Activated CD4-positive, alpha-beta T cell treated with anti-CD3 and anti-CD28 coated beads for 1 hour (primary cell): ENCODE data around the gene ARHGEF2.

Experiments
- DNase-seq: peaks from one replicate; pipeline ENCODE4 v3.0.0-alpha.2; 2020

The ARHGEF2 gene

GRCh38 chr1:155909894-155910293 is 68.5 kb downstream of the ARHGEF2 start:
- no peak for DNase-seq

DNA sequence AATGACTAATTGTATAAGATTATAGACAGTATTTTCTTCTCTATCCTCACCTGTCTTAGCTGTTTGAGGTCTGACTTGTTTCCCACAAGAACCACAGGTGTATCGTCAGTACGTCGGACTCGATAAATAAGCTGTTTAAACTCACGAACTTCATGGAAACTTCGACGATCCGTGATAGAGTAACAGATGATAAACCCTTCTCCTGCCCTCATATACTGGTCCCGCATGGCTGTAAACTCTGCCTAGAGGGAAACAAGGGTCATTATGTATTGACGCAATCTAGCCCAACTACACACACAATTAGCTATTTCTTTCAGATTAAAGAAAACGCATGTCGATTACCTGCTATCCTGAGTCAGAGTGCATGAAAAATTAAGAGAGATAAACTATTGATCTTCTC is 74.1 kb downstream of the ARHGEF2 start:
- DNase-seq = no peak

GRCh38 chr1:155900161-155900560 is 78.2 kb downstream of the ARHGEF2 start:
- DNase-seq = no peak

DNA sequence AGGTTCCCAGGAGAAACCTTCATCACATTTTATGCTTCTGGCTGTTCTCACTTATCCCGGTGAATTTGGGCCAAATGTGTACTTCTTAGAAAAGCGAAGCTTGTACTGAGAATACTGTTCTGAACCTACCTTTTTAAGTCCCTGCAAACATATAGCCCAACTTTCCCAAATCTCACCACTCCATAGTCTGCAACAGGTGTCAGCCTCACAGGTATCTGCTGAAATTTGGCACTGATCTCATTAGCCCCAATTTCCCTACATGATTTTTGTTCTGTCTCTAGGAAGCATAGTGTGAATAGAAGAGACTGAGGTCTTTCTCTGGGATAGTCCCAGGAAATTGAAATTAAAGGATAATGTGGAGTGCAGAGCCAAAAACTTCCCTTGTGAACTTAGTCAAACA is 78.7 kb downstream of the ARHGEF2 start:
- no peak for DNase-seq

- DNase-seq = no peak
These were observed 79.5 kb downstream of the ARHGEF2 start for GRCh38 chr1:155898888-155899287.

GRCh38 chr1:155897746-155898145 is 80.6 kb downstream of the ARHGEF2 start:
- DNase-seq = no peak
